ENCODE measurements around the gene SND1. TPM values are rescaled to one million over a fixed set of nuclear protein-coding genes. Genes with fewer than 3 reads are reported as not detected.

Gene SND1
- polyA plus RNA-seq, 3 donors: 46.5 to 97.3 (median 79.8) TPM

GRCh38 chr7:127909424-127910152, 257.6 kb downstream of the SND1 start:
- Mint-ChIP-seq H3K9me3 (no peaks in the 10 kb centered on the region), H3K4me1 (peaks cover 4% of the 10 kb centered on the region)
- H3K27me3 ChIP-seq (ENCODE audit: control insufficient read depth in 2 of 2, insufficient read depth in 2 of 2, low read length in 2 of 2): no peaks in the 10 kb centered on the region

DNA sequence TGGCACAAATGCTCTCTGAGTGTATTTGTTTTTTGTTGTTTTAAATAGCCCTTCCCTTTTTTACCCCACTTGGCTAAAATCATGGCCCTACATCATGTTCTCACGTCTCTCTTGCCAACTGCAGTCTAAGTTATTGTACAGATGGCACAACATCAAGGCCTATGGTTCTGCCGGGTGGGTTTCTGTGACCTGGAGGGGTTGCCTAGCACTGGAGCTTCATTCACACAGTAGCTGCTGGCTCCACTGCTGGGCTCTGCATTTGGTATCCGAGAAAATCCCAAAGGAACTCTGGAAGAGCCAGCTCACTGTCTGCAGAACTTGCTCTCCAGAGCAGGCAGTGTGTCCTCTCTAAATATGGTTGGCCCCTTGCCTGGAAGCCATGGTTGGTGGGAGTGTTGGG, 258.7 kb downstream of the SND1 start:
- 89% methylated on average over 3 of the region's 3 CpGs for WGBS (ENCODE audit: insufficient coverage)
- Mint-ChIP-seq H3K4me3 (no peak overlapping the region), H3K9me3 (no peaks in the 10 kb centered on the region), H3K27ac (no peak overlapping the region), H3K36me3 (peaks cover 19 to 36% of the 10 kb centered on the region in 2 donors), H3K27me3 (ENCODE audit: low read depth in 3 of 3) (no peaks in the 10 kb centered on the region), H3K4me1 (peaks cover 3% of the 10 kb centered on the region)
- H4K20me1 ChIP-seq (ENCODE audit: insufficient read depth, low read length): peaks cover 35% of the 10 kb centered on the region
- no peak for TF ChIP-seq CTCF (IDR thresholded peaks at IDR 0.05)
- no peak overlapping the region for H3K27ac ChIP-seq (ENCODE audit: low read depth in 1 of 2, low read length in 2 of 2)
- DNase-seq: no peak
- H2AFZ ChIP-seq (ENCODE audit: insufficient read depth, low read depth, low read length, poor library complexity, severe bottlenecking): no peak overlapping the region
- H3K9ac ChIP-seq (ENCODE audit: insufficient read depth, low read length, poor library complexity, severe bottlenecking): no peak overlapping the region
- H3K9me3 ChIP-seq (replicated peaks in 1 of 2; ENCODE audit: control insufficient read depth in 1 of 2, insufficient read depth in 1 of 2, low read length in 2 of 2): no peaks in the 10 kb centered on the region
- no peak overlapping the region for H3K4me2 ChIP-seq (replicated peaks; ENCODE audit: extremely low read depth, low read length, poor library complexity, severe bottlenecking)
- no peaks in the 10 kb centered on the region for H3K27me3 ChIP-seq (ENCODE audit: control insufficient read depth in 2 of 2, insufficient read depth in 2 of 2, low read length in 2 of 2)
- H3K4me1 ChIP-seq (ENCODE audit: control insufficient read depth in 1 of 2, insufficient read depth in 2 of 2, low read length in 2 of 2): no peaks in the 10 kb centered on the region
- peaks cover 14 to 68% of the 10 kb centered on the region in 2 donors for H3K36me3 ChIP-seq (replicated peaks in 1 of 2; ENCODE audit: control insufficient read depth in 1 of 2, insufficient read depth in 2 of 2, low read length in 2 of 2)
- no peak overlapping the region for H3K4me3 ChIP-seq (replicated peaks in 1 of 3; ENCODE audit: low read depth in 2 of 3, low read length in 3 of 3)
- H3K79me2 ChIP-seq (ENCODE audit: insufficient read depth, low read length): peaks cover 13% of the 10 kb centered on the region
- intact Hi-C loops (cut with micrococcal nuclease): no loop called here

More at GRCh38 chr7:127909424-127910152, 257.6 kb downstream of the SND1 start:
- Mint-ChIP-seq H3K27ac (no peak overlapping the region), H3K36me3 (peaks cover 30 to 46% of the 10 kb centered on the region in 2 donors), H3K27me3 (ENCODE audit: low read depth in 3 of 3) (no peaks in the 10 kb centered on the region), H3K4me3 (no peak overlapping the region)
- DNase-seq: no peak
- peaks cover 26% of the 10 kb centered on the region for H4K20me1 ChIP-seq (ENCODE audit: insufficient read depth, low read length)
- peaks cover 23 to 78% of the 10 kb centered on the region in 2 donors for H3K36me3 ChIP-seq (replicated peaks in 1 of 2; ENCODE audit: control insufficient read depth in 1 of 2, insufficient read depth in 2 of 2, low read length in 2 of 2)
- H2AFZ ChIP-seq (ENCODE audit: insufficient read depth, low read depth, low read length, poor library complexity, severe bottlenecking): no peak overlapping the region
- intact Hi-C loops (cut with micrococcal nuclease): no loop called here
- H3K9ac ChIP-seq (ENCODE audit: insufficient read depth, low read length, poor library complexity, severe bottlenecking): no peak overlapping the region
- H3K4me1 ChIP-seq (ENCODE audit: control insufficient read depth in 1 of 2, insufficient read depth in 2 of 2, low read length in 2 of 2): no peaks in the 10 kb centered on the region
- 100% methylated on average over 1 of the region's 3 CpGs for WGBS (ENCODE audit: insufficient coverage)
- no peak for TF ChIP-seq CTCF (IDR thresholded peaks at IDR 0.05)
- H3K27ac ChIP-seq (ENCODE audit: low read depth in 1 of 2, low read length in 2 of 2): no peak overlapping the region
- H3K4me3 ChIP-seq (replicated peaks in 1 of 3; ENCODE audit: low read depth in 2 of 3, low read length in 3 of 3): no peak overlapping the region
- H3K4me2 ChIP-seq (replicated peaks; ENCODE audit: extremely low read depth, low read length, poor library complexity, severe bottlenecking): no peak overlapping the region
- H3K9me3 ChIP-seq (replicated peaks in 1 of 2; ENCODE audit: control insufficient read depth in 1 of 2, insufficient read depth in 1 of 2, low read length in 2 of 2): no peaks in the 10 kb centered on the region
- H3K79me2 ChIP-seq (ENCODE audit: insufficient read depth, low read length): peaks cover 6% of the 10 kb centered on the region

Measured in CD14-positive monocyte (primary cell).